Measurements from ENCODE around the gene OR51B6.
"Not testable (repeated sequence)": the region's sequence is repeated elsewhere in the genome, so short reads cannot be mapped to it uniquely, and the experiment has no call there.

The OR51B6 gene

GRCh38 chr11:5351208-5351607 is at the start of gene OR51B6:
Gene OR51B6 (plus strand): TSS chr11:5351508. CDS start chr11:5351508, 0 bp downstream.
- DNase-seq (ENCODE audit: low spot score), result no peak

- no peak for DNase-seq (ENCODE audit: low spot score)
These were observed 49.5 kb upstream of the OR51B6 start, which contains the start of gene OR51B4 for GRCh38 chr11:5301846-5302245. Gene OR51B4 (minus strand): TSS chr11:5301946. CDS start chr11:5301946, 0 bp downstream.

- DNase-seq (ENCODE audit: low spot score), result no peak
These were observed 47.7 kb upstream of the OR51B6 start for GRCh38 chr11:5303626-5304025.

- no peak for DNase-seq (ENCODE audit: low spot score)
These were observed 47.3 kb upstream of the OR51B6 start for GRCh38 chr11:5304046-5304445.

- no peak for DNase-seq (ENCODE audit: low spot score)
These were observed 43.9 kb upstream of the OR51B6 start for GRCh38 chr11:5307256-5308019.

- no peak for DNase-seq (ENCODE audit: low spot score)
These were observed 40.9 kb upstream of the OR51B6 start for GRCh38 chr11:5310423-5310822.

- not testable (repeated sequence) for DNase-seq (ENCODE audit: low spot score)
These were observed 37.8 kb upstream of the OR51B6 start for GRCh38 chr11:5313326-5314023.

- no peak for DNase-seq (ENCODE audit: low spot score)
These were observed 34.0 kb upstream of the OR51B6 start for GRCh38 chr11:5317292-5317691.

GRCh38 chr11:5324197-5324596 is 27.1 kb upstream of the OR51B6 start, which contains the start of gene OR51B2:
Gene OR51B2 (minus strand): TSS chr11:5324297. CDS start chr11:5324297, 0 bp downstream.
- DNase-seq (ENCODE audit: low spot score), result no peak

GRCh38 chr11:5335170-5335569 is 16.1 kb upstream of the OR51B6 start:
- no peak for DNase-seq (ENCODE audit: low spot score)

- DNase-seq (ENCODE audit: low spot score), result no peak
These were observed 15.0 kb upstream of the OR51B6 start for GRCh38 chr11:5336331-5336730.

GRCh38 chr11:5337253-5337652 is 14.1 kb upstream of the OR51B6 start:
- DNase-seq (ENCODE audit: low spot score), result not testable (repeated sequence)

GRCh38 chr11:5339771-5340322 is 11.5 kb upstream of the OR51B6 start:
- no peak for DNase-seq (ENCODE audit: low spot score)

GRCh38 chr11:5343474-5344335 is 7.6 kb upstream of the OR51B6 start, which contains the start of gene OR51B5:
Gene OR51B5 (minus strand): TSS chr11:5343524. CDS start chr11:5343524, 0 bp downstream.
- DNase-seq (ENCODE audit: low spot score), result no peak

GRCh38 chr11:5345831-5346230 is 5.5 kb upstream of the OR51B6 start:
- DNase-seq (ENCODE audit: low spot score), result no peak

- DNase-seq (ENCODE audit: low spot score), result no peak
These were observed 2.6 kb upstream of the OR51B6 start for GRCh38 chr11:5348551-5349194.

GRCh38 chr11:5349550-5349949 is 1.8 kb upstream of the OR51B6 start:
- DNase-seq (ENCODE audit: low spot score), result no peak

- not testable (repeated sequence) for DNase-seq (ENCODE audit: low spot score)
These were observed 4.7 kb downstream of the OR51B6 start for GRCh38 chr11:5356031-5356430.

- no peak for DNase-seq (ENCODE audit: low spot score)
These were observed 10.8 kb downstream of the OR51B6 start for GRCh38 chr11:5362017-5362625.

- DNase-seq (ENCODE audit: low spot score), result no peak
These were observed 12.4 kb downstream of the OR51B6 start for GRCh38 chr11:5363679-5364078.

- no peak for DNase-seq (ENCODE audit: low spot score)
These were observed 12.9 kb downstream of the OR51B6 start for GRCh38 chr11:5364214-5364613.
